Measurements from ENCODE around the gene ADPRH.

The ADPRH gene

DNA sequence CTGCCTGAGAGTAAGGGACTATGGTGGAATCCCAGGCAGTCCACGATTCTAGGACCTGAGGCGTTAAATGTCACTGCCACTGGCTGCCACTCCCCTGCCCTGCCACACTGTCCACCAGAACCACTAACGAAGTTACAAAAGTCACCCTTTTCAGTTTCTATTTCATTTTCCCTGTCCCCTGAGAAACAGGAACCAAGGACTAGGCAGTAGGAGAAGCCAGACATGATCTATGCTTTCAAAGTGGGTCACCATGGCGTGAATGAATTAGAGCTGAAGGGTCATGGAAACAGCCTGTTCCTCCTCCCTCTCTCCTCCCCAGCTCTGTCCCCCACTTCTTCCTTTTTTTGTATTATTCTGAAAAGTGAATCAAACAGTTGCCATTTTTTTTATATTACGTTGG is 9.1 kb upstream of the ADPRH start:
- no peak for DNase-seq (ENCODE audit: low spot score)
- in situ Hi-C loops (cut with MboI; ENCODE audit: low pct_unique_long_range_greater_than_20kb, low sequenced_read_pairs, unreplicated experiment) = no loop called here
- TF ChIP-seq, protein P1, sequence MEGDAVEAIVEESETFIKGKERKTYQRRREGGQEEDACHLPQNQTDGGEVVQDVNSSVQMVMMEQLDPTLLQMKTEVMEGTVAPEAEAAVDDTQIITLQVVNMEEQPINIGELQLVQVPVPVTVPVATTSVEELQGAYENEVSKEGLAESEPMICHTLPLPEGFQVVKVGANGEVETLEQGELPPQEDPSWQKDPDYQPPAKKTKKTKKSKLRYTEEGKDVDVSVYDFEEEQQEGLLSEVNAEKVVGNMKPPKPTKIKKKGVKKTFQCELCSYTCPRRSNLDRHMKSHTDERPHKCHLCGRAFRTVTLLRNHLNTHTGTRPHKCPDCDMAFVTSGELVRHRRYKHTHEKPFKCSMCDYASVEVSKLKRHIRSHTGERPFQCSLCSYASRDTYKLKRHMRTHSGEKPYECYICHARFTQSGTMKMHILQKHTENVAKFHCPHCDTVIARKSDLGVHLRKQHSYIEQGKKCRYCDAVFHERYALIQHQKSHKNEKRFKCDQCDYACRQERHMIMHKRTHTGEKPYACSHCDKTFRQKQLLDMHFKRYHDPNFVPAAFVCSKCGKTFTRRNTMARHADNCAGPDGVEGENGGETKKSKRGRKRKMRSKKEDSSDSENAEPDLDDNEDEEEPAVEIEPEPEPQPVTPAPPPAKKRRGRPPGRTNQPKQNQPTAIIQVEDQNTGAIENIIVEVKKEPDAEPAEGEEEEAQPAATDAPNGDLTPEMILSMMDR (IDR thresholded peaks at IDR 0.05; ENCODE audit: extremely low read depth, insufficient read depth, missing control alignments) = no peak

DNA sequence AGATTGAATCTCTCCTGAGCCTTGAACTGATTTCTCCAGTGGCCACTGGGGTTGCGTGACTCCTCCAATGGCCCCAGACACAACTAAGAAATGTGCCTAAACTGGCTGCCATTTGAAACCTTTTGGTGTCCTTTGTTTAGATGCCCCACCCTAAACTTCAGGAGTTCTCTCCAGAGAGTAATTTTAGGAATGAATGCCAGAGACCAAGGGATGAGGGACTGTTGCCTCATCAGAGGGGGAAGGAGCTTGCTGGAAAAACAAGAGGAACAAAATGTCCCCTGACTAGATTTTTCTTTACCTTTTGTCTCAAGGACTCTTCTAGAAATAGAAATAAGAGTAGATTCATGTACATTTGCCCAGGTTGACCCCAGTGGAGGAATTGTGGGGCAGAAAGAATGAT is 8.1 kb upstream of the ADPRH start:
- TF ChIP-seq, protein P1 (IDR thresholded peaks at IDR 0.05; ENCODE audit: extremely low read depth, insufficient read depth, missing control alignments) = no peak

DNA sequence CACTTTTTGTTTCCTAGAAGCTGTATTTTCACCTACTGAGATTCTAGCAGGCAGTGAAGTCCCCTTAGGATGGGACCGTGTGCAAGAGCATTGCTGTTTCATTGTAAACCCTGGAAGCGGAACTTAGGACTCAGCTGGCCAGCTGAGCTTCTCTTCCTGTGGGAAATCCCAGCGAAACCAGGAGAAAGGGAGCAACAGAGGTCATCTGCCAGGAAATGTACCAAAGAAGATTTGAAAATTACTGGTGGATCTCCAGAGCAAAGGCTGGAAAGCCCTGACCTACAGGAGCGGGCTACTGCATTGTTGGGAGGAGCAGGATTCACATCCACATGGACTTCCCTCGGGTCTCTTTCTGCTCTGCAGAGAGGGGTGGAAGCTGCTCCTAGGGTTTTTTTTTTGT is 7.6 kb upstream of the ADPRH start:
- TF ChIP-seq, protein P1 (IDR thresholded peaks at IDR 0.05; ENCODE audit: extremely low read depth, insufficient read depth, missing control alignments) = no peak
- in situ Hi-C loops (cut with MboI; ENCODE audit: low pct_unique_long_range_greater_than_20kb, low sequenced_read_pairs, unreplicated experiment) = no loop called here
- DNase-seq (ENCODE audit: low spot score) = no peak

More for the DNA sequence above, 8.1 kb upstream of the ADPRH start:
- in situ Hi-C loops (cut with MboI; ENCODE audit: low pct_unique_long_range_greater_than_20kb, low sequenced_read_pairs, unreplicated experiment) = no loop called here
- DNase-seq (ENCODE audit: low spot score) = no peak

DNA sequence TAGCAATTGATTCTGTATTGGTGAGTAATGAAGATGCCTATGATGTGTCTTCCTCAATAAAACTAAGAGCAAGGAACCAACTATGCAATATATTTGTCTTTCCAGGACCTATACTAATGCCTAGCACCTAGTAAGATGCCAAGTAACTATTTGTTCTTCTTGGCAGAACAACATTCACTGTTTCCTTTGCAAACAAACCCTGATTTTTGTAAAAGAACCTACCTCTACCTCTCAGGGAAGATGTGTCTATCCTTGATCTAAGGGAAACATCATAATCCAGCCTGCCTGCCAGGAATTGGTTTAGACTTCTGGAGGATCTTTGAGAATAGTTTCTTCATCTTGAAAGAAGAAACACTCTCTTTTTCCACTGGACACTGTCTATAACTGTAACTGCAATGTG is 3.8 kb upstream of the ADPRH start:
- TF ChIP-seq, protein P1 (IDR thresholded peaks at IDR 0.05; ENCODE audit: extremely low read depth, insufficient read depth, missing control alignments) = no peak
- no peak for DNase-seq (ENCODE audit: low spot score)
- in situ Hi-C loops (cut with MboI; ENCODE audit: low pct_unique_long_range_greater_than_20kb, low sequenced_read_pairs, unreplicated experiment) = no loop called here

DNA sequence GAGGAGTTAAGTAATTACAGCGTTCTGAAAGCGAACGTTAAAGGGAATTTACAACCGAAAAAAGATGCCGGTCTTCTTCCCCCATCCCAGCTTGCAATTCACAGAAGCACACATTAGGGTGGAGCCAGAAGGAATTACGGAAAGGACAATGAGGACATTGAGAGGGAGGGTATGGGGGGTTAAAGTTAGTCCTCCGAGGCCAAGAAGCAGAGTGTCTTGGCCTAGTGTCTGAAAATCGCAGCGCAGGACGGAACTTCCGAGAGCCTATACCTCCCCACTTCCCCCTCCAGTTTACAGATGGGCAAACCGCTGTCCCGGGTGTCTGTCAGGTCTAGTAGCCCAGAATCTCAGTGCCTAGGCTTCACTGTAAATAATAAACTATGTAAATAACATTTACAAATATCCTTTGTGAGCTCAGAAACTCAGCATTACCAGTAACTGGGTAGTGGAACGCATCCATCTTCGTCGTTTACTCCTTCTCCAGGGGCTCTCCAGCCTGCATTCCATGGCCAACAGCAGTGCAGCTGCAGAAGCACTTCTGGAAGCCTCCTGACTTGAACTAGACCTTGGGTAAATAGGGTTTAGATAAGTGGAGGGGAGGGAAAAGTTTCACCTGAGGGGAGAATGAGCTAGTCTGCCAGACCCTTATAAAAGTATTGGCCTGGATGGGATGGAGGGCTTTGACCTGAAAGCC is 922 bp downstream of the ADPRH start:
- TF ChIP-seq, protein P1 (IDR thresholded peaks at IDR 0.05; ENCODE audit: extremely low read depth, insufficient read depth, missing control alignments) = no peak
- in situ Hi-C loops (cut with MboI; ENCODE audit: low pct_unique_long_range_greater_than_20kb, low sequenced_read_pairs, unreplicated experiment) = no loop called here
- DNase-seq (ENCODE audit: low spot score) = peak; percentile 76

DNA sequence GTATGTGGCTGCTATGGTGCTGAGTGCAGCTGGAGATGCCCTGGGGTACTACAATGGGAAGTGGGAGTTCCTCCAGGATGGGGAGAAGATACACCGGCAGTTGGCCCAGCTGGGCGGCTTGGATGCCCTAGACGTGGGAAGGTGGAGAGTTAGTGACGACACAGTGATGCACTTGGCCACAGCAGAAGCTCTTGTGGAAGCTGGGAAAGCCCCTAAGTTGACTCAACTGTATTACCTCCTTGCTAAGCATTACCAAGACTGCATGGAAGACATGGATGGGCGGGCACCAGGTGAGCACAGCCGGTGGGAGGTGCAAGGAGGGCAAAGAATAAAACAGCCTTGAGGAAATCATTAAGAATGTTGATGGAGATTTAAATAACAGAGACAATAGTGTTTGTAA is 2.9 kb downstream of the ADPRH start:
- TF ChIP-seq, protein P1 (IDR thresholded peaks at IDR 0.05; ENCODE audit: extremely low read depth, insufficient read depth, missing control alignments) = no peak
- in situ Hi-C loops (cut with MboI; ENCODE audit: low pct_unique_long_range_greater_than_20kb, low sequenced_read_pairs, unreplicated experiment) = no loop called here
- peak; percentile 60 for DNase-seq (ENCODE audit: low spot score)
